Activated naive CD4-positive, alpha-beta T cell (primary cell): ENCODE measurements around the gene BCL2L2.

Experiments used
- DNase-seq, 4 experiments: peaks; one replicate each; lab custom pipeline; 2025; lab: John Stamatoyannopoulos, UW

Gene BCL2L2

GRCh38 chr14:23355871-23356435, 49.3 kb downstream of the BCL2L2 start:
- DNase-seq, result no peak

GRCh38 chr14:23356662-23357061, 50.0 kb downstream of the BCL2L2 start:
- no peak for DNase-seq

- DNase-seq, result no peak
Observed at GRCh38 chr14:23357261-23357660, 50.6 kb downstream of the BCL2L2 start.

GRCh38 chr14:23358042-23358441, 51.4 kb downstream of the BCL2L2 start:
- DNase-seq, result no peak

GRCh38 chr14:23358553-23359166, 52.0 kb downstream of the BCL2L2 start:
- DNase-seq, result no peak

- no peak for DNase-seq
Observed at GRCh38 chr14:23359167-23359626, 52.6 kb downstream of the BCL2L2 start.

- no peak for DNase-seq
Observed at GRCh38 chr14:23359722-23360447, 53.3 kb downstream of the BCL2L2 start.

GRCh38 chr14:23360496-23360895, 53.9 kb downstream of the BCL2L2 start:
- no peak for DNase-seq

GRCh38 chr14:23361320-23361719, 54.7 kb downstream of the BCL2L2 start:
- no peak for DNase-seq
